B cell (primary cell): Measurements from ENCODE around the gene COLGALT1. TPM values are rescaled to one million over a fixed set of nuclear protein-coding genes. Genes with fewer than 3 reads are reported as not detected.

Experiments used
- ATAC-seq: fragments of 200-7000 bp; cut with Tn5 transposase; one replicate; pipeline ENCODE4 v1.10.0; 2021; ENCODE audit warnings: low read depth, mild to moderate bottlenecking, moderate number of reproducible peaks, moderate library complexity
- CTCF ChIA-PET: fragments of 350-600 bp; sonication (Branson Sonifier 250); formaldehyde crosslinking; loops from one replicate; lab custom pipeline; 2021; ENCODE audit warnings: antibody characterized with exemption, inconsistent platforms; lab: Charles Lee
- POLR2A ChIA-PET: fragments of 350-600 bp; sonication (Branson Sonifier 250); formaldehyde crosslinking; loops from one replicate; lab custom pipeline; 2021; ENCODE audit warnings: antibody characterized with exemption; lab: Charles Lee
- DNase-seq: peaks from one replicate; pipeline ENCODE4 v3.0.0; 2013
- H2AFZ ChIP-seq: 2 replicates; pipeline ENCODE4 v1.6.1; 2012; ENCODE audit warnings: mild to moderate bottlenecking, low read depth, low read length; ENCODE audit not compliant: insufficient read depth, poor library complexity, severe bottlenecking
- H3K27ac ChIP-seq, 2 donors: 1 replicate in 1 of 2; 2 replicates in 1 of 2; pipeline ENCODE4 v1.5.1; 2012 to 2013; ENCODE audit warnings: low read length in 2 of 2, mild to moderate bottlenecking in 2 of 2, moderate library complexity in 1 of 2
- H3K27me3 ChIP-seq, 4 experiments: fragments of 200-600 bp in 1 of 4; sonication (generic) in 1 of 4; replicated peaks in 1 of 4; 1 replicate in 2 of 4; 2 replicates in 2 of 4; pipeline versions ENCODE4 v1.6.1 to v1.7.0; 2013 to 2016; ENCODE audit warnings: low read length in 3 of 4, mild to moderate bottlenecking in 2 of 4, mixed read lengths in 1 of 4, moderate library complexity in 1 of 4; ENCODE audit not compliant: insufficient read depth in 4 of 4, control insufficient read depth in 3 of 4; ENCODE audit errors: control extremely low read depth in 1 of 4
- H3K36me3 ChIP-seq, 2 experiments: replicated peaks in 1 of 2; 1 replicate in 1 of 2; 2 replicates in 1 of 2; pipeline versions ENCODE4 v1.6.1 to v1.7.1; 2013; ENCODE audit warnings: low read length in 1 of 2; ENCODE audit not compliant: insufficient read depth in 2 of 2, control insufficient read depth in 1 of 2; ENCODE audit errors: control extremely low read depth in 1 of 2, extremely low read depth in 1 of 2
- H3K4me1 ChIP-seq, 2 donors: fragments of 200-600 bp in 1 of 2; sonication (generic) in 1 of 2; 1 replicate in 1 of 2; 2 replicates in 1 of 2; pipeline versions ENCODE4 v1.5.1 to v1.6.1; 2013 to 2017; ENCODE audit warnings: low read length in 2 of 2; ENCODE audit not compliant: control insufficient read depth in 2 of 2, insufficient read depth in 2 of 2
- H3K4me2 ChIP-seq: replicated peaks from 2 replicates; pipeline ENCODE3; 2012; ENCODE audit warnings: mild to moderate bottlenecking, low read depth, low read length; ENCODE audit not compliant: poor library complexity, severe bottlenecking
- H3K4me3 ChIP-seq, 5 experiments: fragments of 200-600 bp in 1 of 5; sonication (generic) in 1 of 5; 1 replicate in 3 of 5; 2 replicates in 2 of 5; pipeline versions ENCODE4 v1.5.1 to v1.7.0; 2011 to 2016; ENCODE audit warnings: low read length in 4 of 5, mild to moderate bottlenecking in 4 of 5, low read depth in 2 of 5, control low read depth in 1 of 5, moderate library complexity in 1 of 5; ENCODE audit not compliant: insufficient read depth in 1 of 5; ENCODE audit errors: control extremely low read depth in 1 of 5, extremely low read depth in 1 of 5
- H3K79me2 ChIP-seq: fragments of 200-600 bp; sonication (generic); one replicate; pipeline ENCODE4 v1.6.0; 2016; ENCODE audit warnings: low read length; ENCODE audit not compliant: control insufficient read depth, insufficient read depth
- H3K9ac ChIP-seq: fragments of 200-600 bp; sonication (generic); 2 replicates; pipeline ENCODE4 v1.6.1; 2017; ENCODE audit warnings: mild to moderate bottlenecking, low read length, moderate library complexity
- H3K9me3 ChIP-seq, 3 donors: one replicate each; pipeline versions ENCODE4 v1.6.1 to v1.7.1; 2013; ENCODE audit warnings: low read length in 2 of 3; ENCODE audit not compliant: control insufficient read depth in 2 of 3, insufficient read depth in 1 of 3; ENCODE audit errors: control extremely low read depth in 1 of 3
- H4K20me1 ChIP-seq: 2 replicates; pipeline ENCODE4 v1.6.0; 2012; ENCODE audit warnings: mild to moderate bottlenecking, low read length; ENCODE audit not compliant: insufficient read depth, control insufficient read depth, poor library complexity, severe bottlenecking
- H3K27ac Mint-ChIP-seq: one replicate; pipeline ENCODE4 v1.8.0; 2021; ENCODE audit warnings: mixed read lengths
- H3K27me3 Mint-ChIP-seq: one replicate; pipeline ENCODE4 v1.8.0; 2021; ENCODE audit warnings: mixed read lengths
- H3K4me1 Mint-ChIP-seq: one replicate; pipeline ENCODE4 v1.8.0; 2021; ENCODE audit warnings: mixed read lengths
- H3K4me3 Mint-ChIP-seq: one replicate; pipeline ENCODE4 v1.8.0; 2021; ENCODE audit warnings: mixed read lengths
- H3K9me3 Mint-ChIP-seq: one replicate; pipeline ENCODE4 v1.8.0; 2022; ENCODE audit warnings: mixed read lengths; ENCODE audit not compliant: insufficient read depth
- EZH2 ChIP-seq: IDR thresholded peaks from 2 replicates; pipeline ENCODE4 v1.6.1; 2012; ENCODE audit warnings: borderline replicate concordance, low read depth, mild to moderate bottlenecking, moderate library complexity, low read length; ENCODE audit not compliant: insufficient read depth, poor library complexity, severe bottlenecking
- WGBS: methylation state at CpG from one replicate; pipeline ENCODE4 v1.1.5; 2013; ENCODE audit warnings: missing lambda C conversion rate; ENCODE audit not compliant: insufficient coverage; 5-methylcytosine and 5-hydroxymethylcytosine counted together
- intact Hi-C: fragments of 100-400 bp; cut with micrococcal nuclease; formaldehyde crosslinking; loops from one replicate; pipeline ENCODE4 v1.10.0; 2022
- polyA plus RNA-seq: library from polyadenylated mRNA; depleted of rRNA; stranded (reverse); fragments of >200 nt; gene quantifications from 2 replicates; pipeline ENCODE4 v1.2.3, GENCODE V29; 2012
- total RNA-seq, 2 donors: library from RNA; stranded (reverse); fragments of 120-200 nt in 1 of 2; gene quantifications; 1 replicate in 1 of 2; 2 replicates in 1 of 2; pipeline versions ENCODE4 v1.2.3 to v1.2.4, GENCODE V29; 2013 to 2022
- TF ChIP-seq, protein P1 (sequence below): fragments of 200-600 bp; IDR thresholded peaks from one replicate; pipeline ENCODE4 v1.8.0; 2022; ENCODE audit warnings: antibody characterized with exemption, mild to moderate bottlenecking

COLGALT1 gene
- total and polyA plus RNA-seq, 2 donors (not counting 1 experiment from before 2014, with no cell fraction given), result 108 to 126 TPM

- no peak overlapping the region for H2AFZ ChIP-seq
These were observed 54.9 kb downstream of the COLGALT1 start for GRCh38 chr19:17610384-17610783.

DNA sequence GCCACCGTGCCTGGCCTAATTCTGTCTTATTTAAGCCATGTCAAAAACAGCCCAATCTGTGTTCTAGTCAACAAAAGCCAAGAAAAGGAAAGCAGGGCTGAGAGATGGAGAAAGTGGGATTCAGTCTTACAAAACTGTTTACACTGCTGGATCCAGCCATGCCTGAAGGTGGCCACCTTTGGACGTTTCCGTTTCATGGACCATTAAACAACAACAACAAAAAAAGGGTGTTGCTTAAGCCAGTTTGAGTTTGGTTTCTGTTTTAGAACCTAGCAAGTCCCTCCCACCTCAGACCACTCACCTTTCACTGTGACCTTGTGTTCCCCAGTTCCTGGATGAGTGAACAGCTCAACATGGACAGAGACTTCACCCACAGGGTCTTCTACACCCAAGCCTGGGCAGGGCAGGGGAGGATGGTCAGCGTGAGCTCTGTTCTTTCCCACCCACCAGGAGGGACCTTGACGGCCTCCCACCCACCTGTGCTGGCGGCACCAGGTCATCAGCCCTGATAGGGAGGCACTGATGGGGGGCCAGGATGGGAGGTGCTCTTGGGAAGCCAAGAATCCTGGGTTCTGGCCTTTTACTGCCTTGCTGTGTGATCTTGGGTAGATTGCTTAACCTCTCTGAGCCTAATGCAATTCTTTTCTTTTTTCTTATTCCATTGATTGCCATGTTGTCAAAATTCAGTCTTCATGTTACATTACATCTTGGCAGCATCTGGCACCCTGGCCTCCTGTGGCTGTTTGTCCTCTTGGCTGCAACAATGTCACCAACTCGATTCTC, 56.2 kb downstream of the COLGALT1 start:
- 88% methylated on average over 2 of the region's 7 CpGs for WGBS
- H2AFZ ChIP-seq, result no peak overlapping the region

More at GRCh38 chr19:17610384-17610783, 54.9 kb downstream of the COLGALT1 start:
- intact Hi-C loops, result no loop called here
- Mint-ChIP-seq H3K4me3 (no peak overlapping the region), H3K4me1 (peaks cover 10% of the 10 kb centered on the region), H3K27ac (no peak overlapping the region), H3K9me3 (no peaks in the 10 kb centered on the region), H3K27me3 (peaks cover 11% of the 10 kb centered on the region)
- Histone ChIP-seq H3K4me1 (peaks cover 9 to 10% of the 10 kb centered on the region in 2 donors), H3K79me2 (no peaks in the 10 kb centered on the region), H3K27me3 (peaks cover 0 to 10% (median 1%) of the 10 kb centered on the region in 4 experiments), H3K9ac (no peak overlapping the region), H3K27ac (no peak overlapping the region), H3K4me3 (no peak overlapping the region), H3K4me2 (no peak overlapping the region), H3K36me3 (no peaks in the 10 kb centered on the region), H4K20me1 (no peaks in the 10 kb centered on the region), H3K9me3 (peaks cover 0 to 29% (median 0%) of the 10 kb centered on the region in 3 donors)
- no peak for TF ChIP-seq EZH2
- TF ChIP-seq, protein P1, sequence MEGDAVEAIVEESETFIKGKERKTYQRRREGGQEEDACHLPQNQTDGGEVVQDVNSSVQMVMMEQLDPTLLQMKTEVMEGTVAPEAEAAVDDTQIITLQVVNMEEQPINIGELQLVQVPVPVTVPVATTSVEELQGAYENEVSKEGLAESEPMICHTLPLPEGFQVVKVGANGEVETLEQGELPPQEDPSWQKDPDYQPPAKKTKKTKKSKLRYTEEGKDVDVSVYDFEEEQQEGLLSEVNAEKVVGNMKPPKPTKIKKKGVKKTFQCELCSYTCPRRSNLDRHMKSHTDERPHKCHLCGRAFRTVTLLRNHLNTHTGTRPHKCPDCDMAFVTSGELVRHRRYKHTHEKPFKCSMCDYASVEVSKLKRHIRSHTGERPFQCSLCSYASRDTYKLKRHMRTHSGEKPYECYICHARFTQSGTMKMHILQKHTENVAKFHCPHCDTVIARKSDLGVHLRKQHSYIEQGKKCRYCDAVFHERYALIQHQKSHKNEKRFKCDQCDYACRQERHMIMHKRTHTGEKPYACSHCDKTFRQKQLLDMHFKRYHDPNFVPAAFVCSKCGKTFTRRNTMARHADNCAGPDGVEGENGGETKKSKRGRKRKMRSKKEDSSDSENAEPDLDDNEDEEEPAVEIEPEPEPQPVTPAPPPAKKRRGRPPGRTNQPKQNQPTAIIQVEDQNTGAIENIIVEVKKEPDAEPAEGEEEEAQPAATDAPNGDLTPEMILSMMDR, result no peak
- WGBS, result 100% methylated on average over 1 of the region's 7 CpGs
- CTCF ChIA-PET, result no interaction called here
- DNase-seq (peak; percentile 39), ATAC-seq (no peak)
- POLR2A ChIA-PET, result no interaction called here

More for the DNA sequence above, 56.2 kb downstream of the COLGALT1 start:
- Histone ChIP-seq H3K9ac (no peak overlapping the region), H3K4me3 (no peak overlapping the region), H3K4me2 (no peak overlapping the region), H3K27ac (no peak overlapping the region), H4K20me1 (no peaks in the 10 kb centered on the region), H3K9me3 (peaks cover 0 to 26% (median 0%) of the 10 kb centered on the region in 3 donors), H3K4me1 (peaks cover 9% of the 10 kb centered on the region in 2 donors), H3K36me3 (no peaks in the 10 kb centered on the region), H3K27me3 (peaks cover 0 to 21% (median 6%) of the 10 kb centered on the region in 4 experiments), H3K79me2 (no peaks in the 10 kb centered on the region)
- ATAC-seq (no peak), DNase-seq (no peak)
- H3K27ac Mint-ChIP-seq, result no peak overlapping the region
- intact Hi-C loops, result no loop called here
- peaks cover 7% of the 10 kb centered on the region for H3K4me1 Mint-ChIP-seq
- ChIA-PET CTCF (no interaction called here), POLR2A (no interaction called here)
- no peaks in the 10 kb centered on the region for H3K9me3 Mint-ChIP-seq
- H3K4me3 Mint-ChIP-seq, result no peak overlapping the region
- TF ChIP-seq, protein P1, result no peak
- TF ChIP-seq EZH2, result no peak
- peaks cover 11% of the 10 kb centered on the region for H3K27me3 Mint-ChIP-seq
